Measurements from ENCODE around the gene MAP2. TPM values are rescaled to one million over a fixed set of nuclear protein-coding genes. Genes with fewer than 3 reads are reported as not detected.

The MAP2 gene
- total and polyA plus RNA-seq, 10 of the 15 experiments (the other 5 are each of a cell fraction or from before 2014, with no cell fraction given): 0.01 TPM; not detected in 9

DNA sequence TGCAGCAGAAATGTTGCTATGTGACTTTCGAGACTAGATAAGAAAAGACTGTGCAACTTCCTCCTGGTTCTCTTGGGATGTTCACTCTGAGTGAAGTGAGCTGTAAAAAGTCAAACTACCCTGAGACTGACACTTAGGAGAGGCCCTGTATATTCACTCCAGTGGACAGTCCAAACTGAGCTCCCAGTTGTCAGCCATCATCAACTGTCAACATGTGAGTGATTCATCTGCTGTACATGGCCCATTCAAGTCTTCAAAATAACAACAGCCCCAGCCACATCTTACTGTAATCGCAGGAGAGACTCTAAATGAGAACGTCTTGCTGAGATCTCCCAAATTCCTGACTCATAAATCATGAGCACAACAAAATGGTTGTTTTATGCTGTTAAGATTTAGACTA lies 339.3 kb downstream of the MAP2 start:
- WGBS (ENCODE audit: insufficient coverage, insufficient replicate concordance, low lambda C conversion rate, missing lambda C conversion rate): 34% methylated on average over 3 of the region's 3 CpGs
- no TSS peak for BruUV-seq (replicated peaks)
- in situ Hi-C loops (cut with MboI) (no loop called here), intact Hi-C loops (cut with micrococcal nuclease; ENCODE audit: unreplicated experiment) (no loop called here)
- Histone ChIP-seq H3K4me2 (ENCODE audit: control insufficient read depth, insufficient read depth) (no peak overlapping the region), H4K20me1 (ENCODE audit: control insufficient read depth, insufficient read depth) (no peaks in the 10 kb centered on the region), H3K79me2 (ENCODE audit: control insufficient read depth, insufficient read depth, low read length) (no peaks in the 10 kb centered on the region), H3K4me1 (ENCODE audit: control insufficient read depth, insufficient read depth, low read length) (no peaks in the 10 kb centered on the region), H3K36me3 (ENCODE audit: control insufficient read depth in 2 of 2, insufficient read depth in 2 of 2, low read length in 1 of 2) (no peaks in the 10 kb centered on the region), H3K9me3 (replicated peaks; ENCODE audit: control insufficient read depth, insufficient read depth, low read length) (no peaks in the 10 kb centered on the region), H3K9ac (ENCODE audit: control insufficient read depth, insufficient read depth, low read length) (no peak overlapping the region), H3K27ac (ENCODE audit: control insufficient read depth, insufficient read depth) (no peak overlapping the region), H2AFZ (ENCODE audit: control insufficient read depth, low read depth, low read length) (no peak overlapping the region), H3K4me3 (no peak overlapping the region), H3K27me3 (replicated peaks in 1 of 2; ENCODE audit: control insufficient read depth in 2 of 2, insufficient read depth in 2 of 2, low read length in 1 of 2) (no peaks in the 10 kb centered on the region)
- CTCF ChIA-PET: interaction anchor here (1.0 to 1.1 kb wide), 2 partner anchors 10 to 436 kb away, joined by 3 read pairs; no protein-coding TSS in a partner anchor
- ATAC-seq (no peak), DNase-seq (ENCODE audit: low read depth, low spot score) (no peak), FAIRE-seq (no peak)
- POLR2A ChIA-PET: no interaction called here
- SMC1A ChIA-PET (ENCODE audit: uncharacterized antibody, unreplicated experiment): interaction anchor here (0.8 kb wide), 1 partner anchor 9 kb away, joined by 3 read pairs; no protein-coding TSS in a partner anchor
- RAD21 ChIA-PET (ENCODE audit: unreplicated experiment): no interaction called here
- TF ChIP-seq EP300 (IDR thresholded peaks at IDR 0.05; ENCODE audit: borderline replicate concordance in 1 of 2, control insufficient read depth in 1 of 2, low read depth in 2 of 2, low read length in 2 of 2) (no peak), MTA3 (IDR thresholded peaks at IDR 0.05; ENCODE audit: borderline replicate concordance, low read length) (no peak), ETV6 (conservative IDR thresholded peaks at IDR 0.05 in 1 of 2, IDR thresholded peaks at IDR 0.05 in 1 of 2; ENCODE audit: borderline replicate concordance in 1 of 2, low read depth in 1 of 2) (no peak), CBX3 (IDR thresholded peaks at IDR 0.05; ENCODE audit: borderline replicate concordance, low read depth) (no peak), SREBF2 (IDR thresholded peaks at IDR 0.05; ENCODE audit: low read length) (no peak), CREB1 (IDR thresholded peaks at IDR 0.05; ENCODE audit: low read depth) (no peak), KAT2A (conservative IDR thresholded peaks at IDR 0.05; ENCODE audit: control insufficient read depth, low read depth, low read length) (no peak), POLR2A (IDR thresholded peaks at IDR 0.05; ENCODE audit: low read depth, low read length) (no peak), TARDBP (IDR thresholded peaks at IDR 0.05; ENCODE audit: borderline replicate concordance) (no peak), BCL11A (IDR thresholded peaks at IDR 0.05; ENCODE audit: low read depth, low read length) (no peak)
- TF ChIP-seq, protein P1, sequence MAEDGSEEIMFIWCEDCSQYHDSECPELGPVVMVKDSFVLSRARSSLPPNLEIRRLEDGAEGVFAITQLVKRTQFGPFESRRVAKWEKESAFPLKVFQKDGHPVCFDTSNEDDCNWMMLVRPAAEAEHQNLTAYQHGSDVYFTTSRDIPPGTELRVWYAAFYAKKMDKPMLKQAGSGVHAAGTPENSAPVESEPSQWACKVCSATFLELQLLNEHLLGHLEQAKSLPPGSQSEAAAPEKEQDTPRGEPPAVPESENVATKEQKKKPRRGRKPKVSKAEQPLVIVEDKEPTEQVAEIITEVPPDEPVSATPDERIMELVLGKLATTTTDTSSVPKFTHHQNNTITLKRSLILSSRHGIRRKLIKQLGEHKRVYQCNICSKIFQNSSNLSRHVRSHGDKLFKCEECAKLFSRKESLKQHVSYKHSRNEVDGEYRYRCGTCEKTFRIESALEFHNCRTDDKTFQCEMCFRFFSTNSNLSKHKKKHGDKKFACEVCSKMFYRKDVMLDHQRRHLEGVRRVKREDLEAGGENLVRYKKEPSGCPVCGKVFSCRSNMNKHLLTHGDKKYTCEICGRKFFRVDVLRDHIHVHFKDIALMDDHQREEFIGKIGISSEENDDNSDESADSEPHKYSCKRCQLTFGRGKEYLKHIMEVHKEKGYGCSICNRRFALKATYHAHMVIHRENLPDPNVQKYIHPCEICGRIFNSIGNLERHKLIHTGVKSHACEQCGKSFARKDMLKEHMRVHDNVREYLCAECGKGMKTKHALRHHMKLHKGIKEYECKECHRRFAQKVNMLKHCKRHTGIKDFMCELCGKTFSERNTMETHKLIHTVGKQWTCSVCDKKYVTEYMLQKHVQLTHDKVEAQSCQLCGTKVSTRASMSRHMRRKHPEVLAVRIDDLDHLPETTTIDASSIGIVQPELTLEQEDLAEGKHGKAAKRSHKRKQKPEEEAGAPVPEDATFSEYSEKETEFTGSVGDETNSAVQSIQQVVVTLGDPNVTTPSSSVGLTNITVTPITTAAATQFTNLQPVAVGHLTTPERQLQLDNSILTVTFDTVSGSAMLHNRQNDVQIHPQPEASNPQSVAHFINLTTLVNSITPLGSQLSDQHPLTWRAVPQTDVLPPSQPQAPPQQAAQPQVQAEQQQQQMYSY (CRISPR knock-in tag; IDR thresholded peaks at IDR 0.05): no peak
- TF ChIP-seq, protein P2, sequence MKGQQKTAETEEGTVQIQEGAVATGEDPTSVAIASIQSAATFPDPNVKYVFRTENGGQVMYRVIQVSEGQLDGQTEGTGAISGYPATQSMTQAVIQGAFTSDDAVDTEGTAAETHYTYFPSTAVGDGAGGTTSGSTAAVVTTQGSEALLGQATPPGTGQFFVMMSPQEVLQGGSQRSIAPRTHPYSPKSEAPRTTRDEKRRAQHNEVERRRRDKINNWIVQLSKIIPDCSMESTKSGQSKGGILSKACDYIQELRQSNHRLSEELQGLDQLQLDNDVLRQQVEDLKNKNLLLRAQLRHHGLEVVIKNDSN (IDR thresholded peaks at IDR 0.05; ENCODE audit: borderline replicate concordance, extremely low read length, insufficient read depth, low read depth, low read length): no peak
- TF ChIP-seq, protein P3, sequence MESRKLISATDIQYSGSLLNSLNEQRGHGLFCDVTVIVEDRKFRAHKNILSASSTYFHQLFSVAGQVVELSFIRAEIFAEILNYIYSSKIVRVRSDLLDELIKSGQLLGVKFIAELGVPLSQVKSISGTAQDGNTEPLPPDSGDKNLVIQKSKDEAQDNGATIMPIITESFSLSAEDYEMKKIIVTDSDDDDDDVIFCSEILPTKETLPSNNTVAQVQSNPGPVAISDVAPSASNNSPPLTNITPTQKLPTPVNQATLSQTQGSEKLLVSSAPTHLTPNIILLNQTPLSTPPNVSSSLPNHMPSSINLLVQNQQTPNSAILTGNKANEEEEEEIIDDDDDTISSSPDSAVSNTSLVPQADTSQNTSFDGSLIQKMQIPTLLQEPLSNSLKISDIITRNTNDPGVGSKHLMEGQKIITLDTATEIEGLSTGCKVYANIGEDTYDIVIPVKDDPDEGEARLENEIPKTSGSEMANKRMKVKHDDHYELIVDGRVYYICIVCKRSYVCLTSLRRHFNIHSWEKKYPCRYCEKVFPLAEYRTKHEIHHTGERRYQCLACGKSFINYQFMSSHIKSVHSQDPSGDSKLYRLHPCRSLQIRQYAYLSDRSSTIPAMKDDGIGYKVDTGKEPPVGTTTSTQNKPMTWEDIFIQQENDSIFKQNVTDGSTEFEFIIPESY (IDR thresholded peaks at IDR 0.05): no peak
- TF ChIP-seq, protein P4, sequence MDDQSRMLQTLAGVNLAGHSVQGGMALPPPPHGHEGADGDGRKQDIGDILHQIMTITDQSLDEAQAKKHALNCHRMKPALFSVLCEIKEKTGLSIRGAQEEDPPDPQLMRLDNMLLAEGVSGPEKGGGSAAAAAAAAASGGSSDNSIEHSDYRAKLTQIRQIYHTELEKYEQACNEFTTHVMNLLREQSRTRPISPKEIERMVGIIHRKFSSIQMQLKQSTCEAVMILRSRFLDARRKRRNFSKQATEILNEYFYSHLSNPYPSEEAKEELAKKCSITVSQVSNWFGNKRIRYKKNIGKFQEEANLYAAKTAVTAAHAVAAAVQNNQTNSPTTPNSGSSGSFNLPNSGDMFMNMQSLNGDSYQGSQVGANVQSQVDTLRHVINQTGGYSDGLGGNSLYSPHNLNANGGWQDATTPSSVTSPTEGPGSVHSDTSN (IDR thresholded peaks at IDR 0.05; ENCODE audit: insufficient replicate concordance, low read depth, low read length): no peak

All from GM12878 (cell line).